Cerebellar nuclear complex (tissue), 1 donor: ENCODE results near the gene TH.
"Not testable (repeated sequence)": the region's sequence is repeated elsewhere in the genome, so short reads cannot be mapped to it uniquely, and the experiment has no call there.

ENCODE experiments used
- DNase-seq, 2 experiments: peaks; one replicate each; lab custom pipeline; 2025; lab: John Stamatoyannopoulos, UW

The TH gene

DNA sequence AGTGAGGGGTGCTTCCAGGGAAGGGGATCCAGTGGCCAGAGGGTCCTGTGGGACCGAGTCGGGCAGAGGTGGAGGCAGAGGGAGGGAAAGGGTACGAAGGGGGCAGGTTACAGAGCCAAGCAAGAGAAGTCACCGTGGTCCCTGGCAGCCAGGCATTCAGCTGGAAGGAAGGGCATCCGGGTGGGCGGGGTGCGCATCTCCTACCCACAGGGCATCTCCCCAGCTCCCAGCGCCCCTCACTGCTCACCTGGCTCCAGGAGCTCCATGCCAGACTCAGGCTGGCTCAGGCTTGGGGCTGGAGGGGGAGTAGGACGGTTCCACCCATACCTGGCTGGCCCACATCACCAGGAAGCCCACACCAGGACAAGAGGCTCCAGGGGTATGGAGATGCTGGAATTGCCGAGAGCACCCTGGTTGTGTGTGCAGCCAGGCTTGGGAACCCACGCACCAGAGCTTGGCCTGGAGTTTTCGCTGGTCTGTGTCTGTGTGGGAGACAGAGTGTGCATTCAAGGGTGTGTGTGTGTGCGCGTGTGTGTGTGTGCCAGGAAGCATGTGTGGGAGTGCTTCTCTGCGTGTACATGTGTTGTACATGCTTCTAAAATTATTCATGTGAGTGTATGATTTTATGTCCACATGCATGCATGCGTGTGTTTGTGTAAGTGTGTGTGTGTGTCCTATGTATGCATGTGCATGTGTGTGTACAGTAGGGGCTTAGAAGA lies 6.6 kb upstream of the TH start:
- DNase-seq: not testable (repeated sequence)

- no peak for DNase-seq
These were observed 5.5 kb upstream of the TH start for GRCh38 chr11:2177076-2177475.

GRCh38 chr11:2176389-2176900 lies 4.8 kb upstream of the TH start:
- DNase-seq: no peak

DNA sequence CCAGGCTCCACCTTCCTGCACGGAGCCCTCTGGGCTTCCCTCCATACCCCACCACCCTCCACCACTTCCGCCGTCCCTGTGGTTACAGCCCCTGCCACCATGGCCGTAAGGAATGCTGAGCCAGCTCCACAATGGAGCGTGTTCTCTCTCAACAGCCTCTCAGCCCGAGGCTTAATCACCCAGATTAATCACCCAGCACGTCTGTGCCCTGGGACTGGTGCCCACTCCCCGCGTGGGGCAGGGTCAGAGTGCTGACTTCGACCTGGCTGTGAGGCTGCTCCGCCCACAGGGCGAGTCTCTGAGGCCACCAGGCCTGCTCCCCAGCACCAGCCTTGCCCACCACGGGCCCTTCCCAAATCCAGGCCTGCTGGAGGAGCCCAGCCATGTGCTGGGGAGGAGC lies 4.0 kb upstream of the TH start:
- no peak for DNase-seq

GRCh38 chr11:2174361-2174760 lies 2.7 kb upstream of the TH start:
- DNase-seq: no peak

DNA sequence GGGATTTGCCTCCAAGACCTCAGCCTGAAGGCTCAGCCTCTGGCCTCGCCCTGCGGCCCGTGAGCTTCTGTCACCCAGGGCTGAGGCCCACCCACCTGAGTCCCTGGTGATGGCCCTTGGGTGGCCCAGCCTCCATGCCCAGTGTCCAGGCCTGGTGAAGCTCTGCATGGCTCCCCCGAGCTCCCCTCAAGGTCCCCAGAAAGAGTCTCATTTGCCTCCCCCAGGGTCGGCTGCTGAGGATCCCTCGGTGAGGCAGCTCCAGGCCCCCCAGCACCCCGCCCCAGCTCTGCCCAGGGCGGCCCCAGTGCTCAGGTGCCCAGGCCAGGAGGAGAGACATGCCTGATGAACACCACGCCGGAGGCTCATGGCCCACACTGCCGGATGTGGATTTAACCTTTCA lies 2.1 kb upstream of the TH start:
- DNase-seq: no peak

DNA sequence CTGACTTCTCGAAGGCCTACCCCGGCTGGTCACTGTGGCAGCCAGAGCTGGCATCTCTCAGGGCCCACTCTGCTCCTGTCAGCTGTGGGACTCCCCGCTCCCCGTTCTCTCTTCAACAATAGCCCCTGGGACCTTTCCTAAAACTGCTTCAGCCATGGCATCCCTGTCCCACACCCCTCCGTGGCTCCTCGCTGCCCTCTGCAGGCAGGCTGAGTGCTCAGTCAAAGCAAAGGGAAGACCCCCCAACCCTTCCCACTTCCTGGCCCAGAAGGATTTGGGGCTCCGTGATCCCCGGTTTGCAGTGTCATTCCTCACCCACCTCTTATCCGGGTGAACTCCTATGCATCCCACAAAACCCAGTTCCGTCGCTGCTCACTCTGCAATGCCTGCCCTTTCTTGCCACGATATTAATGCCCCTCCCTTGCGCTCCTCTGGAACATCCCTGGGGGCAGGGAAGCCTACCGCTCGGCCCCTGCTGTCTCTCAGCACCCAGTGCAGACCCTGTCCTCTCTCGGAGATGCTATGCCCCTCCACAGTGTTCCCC lies 1.6 kb upstream of the TH start:
- no peak for DNase-seq

GRCh38 chr11:2172676-2173075 lies 1.1 kb upstream of the TH start:
- DNase-seq: no peak

- DNase-seq: no peak
These were observed 1.7 kb downstream of the TH start for GRCh38 chr11:2169626-2170570.

- no peak for DNase-seq
These were observed 2.6 kb downstream of the TH start for GRCh38 chr11:2169005-2169378.

GRCh38 chr11:2168286-2169004 lies 3.2 kb downstream of the TH start:
- DNase-seq: no peak

GRCh38 chr11:2167141-2168045 lies 4.2 kb downstream of the TH start:
- no peak for DNase-seq

GRCh38 chr11:2166091-2166851 lies 5.3 kb downstream of the TH start:
- no peak for DNase-seq

- DNase-seq: no peak
These were observed 6.0 kb downstream of the TH start for GRCh38 chr11:2165571-2165970.

DNA sequence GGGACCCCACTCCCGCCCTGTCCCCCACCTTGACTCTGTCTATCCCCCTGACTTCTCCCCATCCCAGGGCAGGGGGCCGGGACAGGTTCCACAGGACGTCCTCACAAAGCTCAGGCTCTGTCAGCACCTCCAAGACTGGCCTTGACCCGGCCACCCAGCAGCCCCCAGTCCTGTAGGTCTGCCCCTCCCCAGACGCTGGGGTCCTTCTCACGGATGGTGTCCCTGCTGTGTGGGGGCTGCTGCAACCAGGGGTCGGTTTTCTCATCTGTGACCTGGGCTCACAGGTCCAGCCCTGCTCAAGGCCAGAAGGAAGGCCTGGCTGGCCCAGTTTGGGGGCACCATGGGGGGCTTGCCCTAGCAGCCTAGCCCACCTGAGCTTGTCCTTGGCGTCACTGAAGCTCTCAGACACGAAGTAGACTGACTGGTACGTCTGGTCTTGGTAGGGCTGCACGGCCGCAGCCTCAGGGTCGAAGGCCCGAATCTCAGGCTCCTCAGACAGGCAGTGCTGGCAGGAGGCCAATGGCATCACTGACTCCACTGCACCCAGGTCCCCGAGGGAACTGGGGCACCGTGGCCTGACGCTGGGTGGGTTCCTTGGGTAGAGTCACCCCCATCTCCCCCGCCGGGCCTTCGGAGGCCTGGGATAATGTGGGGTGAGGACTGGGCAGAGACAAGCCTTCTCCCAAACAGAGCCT lies 6.6 kb downstream of the TH start:
- DNase-seq: no peak

- no peak for DNase-seq
These were observed 7.5 kb downstream of the TH start for GRCh38 chr11:2164081-2164480.

DNA sequence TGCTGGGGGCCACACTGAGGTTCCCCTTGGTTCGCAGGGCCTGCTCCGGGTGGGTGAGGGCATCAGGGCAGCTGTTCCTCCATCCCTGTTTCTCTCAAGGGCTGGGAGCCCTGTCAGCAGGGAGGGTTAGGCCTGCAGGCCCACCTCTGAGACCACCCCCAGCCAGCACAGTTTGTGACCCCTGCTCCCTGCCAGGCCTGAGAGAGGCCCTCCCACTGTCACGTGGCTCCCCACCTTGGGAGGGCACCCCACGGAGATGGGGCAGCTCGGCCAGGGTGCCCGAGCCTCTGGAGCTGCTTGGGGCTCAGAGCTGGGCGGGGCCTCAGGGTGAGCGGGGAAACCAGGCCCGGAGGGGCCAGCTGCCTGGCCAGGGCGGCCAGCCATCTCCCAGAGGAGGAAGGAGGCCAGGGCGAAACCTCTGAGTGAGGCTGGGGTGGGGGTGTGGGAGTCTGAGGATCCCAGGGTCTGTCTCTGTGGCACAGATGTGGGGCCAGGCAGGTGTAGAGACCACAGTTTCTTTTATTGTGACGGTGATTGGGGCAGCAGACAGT lies 8.1 kb downstream of the TH start:
- DNase-seq: no peak

DNA sequence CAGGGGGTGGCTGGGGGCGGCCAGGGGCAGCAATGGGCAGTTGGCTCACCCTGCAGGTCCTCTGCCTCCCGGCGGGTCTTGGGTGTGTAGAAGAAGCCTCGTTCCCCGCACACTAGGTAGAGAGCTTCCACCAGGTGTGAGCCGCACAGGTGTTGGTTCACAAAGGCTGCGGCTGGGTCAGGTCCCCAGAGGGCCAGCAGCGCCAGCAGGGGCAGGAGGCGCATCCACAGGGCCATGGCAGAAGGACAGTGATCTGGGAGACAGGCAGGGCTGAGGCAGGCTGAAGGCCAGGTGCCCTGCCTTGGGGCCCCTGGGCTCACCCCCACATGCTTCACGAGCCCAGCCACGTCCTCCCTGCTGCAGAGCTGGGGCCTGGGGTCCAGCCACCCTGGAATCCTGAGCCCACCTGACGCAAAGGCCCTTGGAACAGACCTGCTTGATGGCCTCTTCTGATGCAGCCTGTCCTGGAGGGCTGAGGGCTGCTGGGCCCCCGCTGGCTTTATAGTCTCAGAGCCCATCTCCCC lies 10.8 kb downstream of the TH start, which contains the start of gene INS:
Gene INS (minus strand): TSS at position 474 of the 524 bp plus-strand sequence. CDS start 238 bp downstream, at position 236.
- no peak for DNase-seq
